HG02642 (cell line): ENCODE measurements around the gene SRRT.
"Not testable (repeated sequence)": the region's sequence is repeated elsewhere in the genome, so short reads cannot be mapped to it uniquely, and the experiment has no call there.

Source experiments
- ATAC-seq: cut with Tn5 transposase; IDR thresholded peaks from one replicate; pipeline ENCODE4 v1.9.1; 2021; ENCODE audit warnings: mild to moderate bottlenecking; ENCODE audit not compliant: unreplicated experiment, poor library complexity

The SRRT gene

DNA sequence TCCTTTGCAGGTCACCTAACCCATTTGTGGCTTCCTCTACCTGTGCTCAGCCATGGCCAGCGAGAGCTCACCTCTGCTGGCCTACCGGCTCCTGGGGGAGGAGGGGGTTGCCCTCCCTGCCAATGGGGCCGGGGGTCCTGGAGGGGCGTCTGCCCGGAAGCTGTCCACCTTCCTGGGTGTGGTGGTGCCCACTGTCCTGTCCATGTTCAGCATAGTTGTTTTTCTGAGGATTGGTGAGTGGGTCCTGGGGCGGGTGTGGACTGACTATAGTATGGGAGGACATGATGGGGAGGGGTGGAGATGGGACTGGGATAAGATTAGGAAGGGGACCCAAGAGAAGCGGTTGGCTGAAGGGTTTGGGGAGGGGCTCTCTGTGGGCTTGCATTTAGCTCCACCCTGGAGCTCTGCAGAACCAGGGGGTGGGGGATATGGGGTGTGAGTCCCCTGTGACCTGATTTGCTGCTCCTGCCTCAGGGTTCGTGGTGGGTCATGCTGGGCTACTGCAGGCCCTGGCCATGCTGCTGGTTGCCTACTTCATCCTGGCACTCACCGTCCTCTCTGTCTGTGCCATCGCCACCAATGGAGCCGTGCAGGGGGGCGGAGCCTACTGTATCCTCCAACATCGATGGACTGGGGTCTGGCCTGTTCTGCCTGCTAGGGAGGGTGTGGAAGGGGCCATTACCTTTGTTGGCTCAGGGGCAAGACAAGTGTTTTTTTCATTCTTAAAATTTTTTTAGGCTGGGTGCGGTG lies 20.6 kb upstream of the SRRT start:
- no peak for ATAC-seq

DNA sequence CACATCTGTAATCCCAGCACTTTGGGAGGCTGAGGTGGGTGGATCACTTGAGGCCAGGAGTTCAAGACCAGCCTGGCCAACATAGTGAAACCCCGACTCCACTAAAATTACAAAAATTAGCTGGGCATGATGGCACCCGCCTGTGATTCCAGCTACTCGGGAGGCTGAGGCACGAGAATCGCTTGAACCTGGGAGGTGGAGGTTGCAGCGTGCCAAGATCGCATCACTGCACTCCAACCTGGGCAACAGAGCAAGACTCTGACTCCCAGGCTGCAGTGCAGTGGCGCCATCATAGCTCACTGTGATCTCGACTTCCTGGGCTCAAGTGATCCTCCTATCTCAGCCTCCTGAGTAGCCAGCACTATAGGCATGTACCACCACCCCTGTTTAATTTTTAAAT lies 20.0 kb upstream of the SRRT start:
- ATAC-seq: not testable (repeated sequence)

GRCh38 chr7:100855515-100855914 lies 19.4 kb upstream of the SRRT start:
- no peak for ATAC-seq

DNA sequence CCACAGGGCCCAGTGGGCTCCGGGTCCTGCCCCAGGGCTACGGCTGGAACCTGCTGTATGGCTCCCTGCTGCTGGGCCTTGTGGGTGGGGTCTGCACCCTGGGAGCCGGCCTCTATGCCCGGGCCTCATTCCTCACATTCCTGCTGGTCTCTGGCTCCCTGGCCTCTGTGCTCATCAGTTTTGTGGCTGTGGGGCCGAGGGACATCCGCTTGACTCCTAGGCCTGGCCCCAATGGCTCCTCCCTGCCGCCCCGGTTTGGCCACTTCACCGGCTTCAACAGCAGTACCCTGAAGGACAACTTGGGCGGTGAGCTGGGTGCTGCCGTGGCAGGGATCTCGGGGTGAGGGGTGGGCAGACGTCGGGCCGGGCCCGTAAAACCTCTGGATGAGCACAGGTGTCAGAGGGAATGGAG lies 18.0 kb upstream of the SRRT start:
- no peak for ATAC-seq

DNA sequence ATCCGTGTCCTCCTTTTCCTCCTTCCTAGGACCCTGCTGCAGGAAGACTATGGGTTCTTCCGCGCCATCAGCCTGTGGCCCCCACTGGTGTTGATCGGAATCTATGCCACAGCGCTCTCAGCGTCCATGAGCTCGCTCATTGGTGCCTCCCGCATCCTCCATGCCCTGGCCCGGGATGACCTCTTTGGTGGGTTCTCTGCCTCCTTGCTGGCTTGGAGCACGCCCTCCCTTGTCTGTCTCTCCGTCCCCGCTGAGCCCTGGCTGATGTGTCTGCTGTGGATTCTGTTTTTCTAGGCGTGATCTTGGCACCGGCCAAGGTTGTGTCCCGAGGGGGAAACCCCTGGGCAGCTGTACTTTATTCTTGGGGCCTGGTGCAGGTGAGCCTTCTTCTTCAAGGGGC lies 15.0 kb upstream of the SRRT start:
- no peak for ATAC-seq

DNA sequence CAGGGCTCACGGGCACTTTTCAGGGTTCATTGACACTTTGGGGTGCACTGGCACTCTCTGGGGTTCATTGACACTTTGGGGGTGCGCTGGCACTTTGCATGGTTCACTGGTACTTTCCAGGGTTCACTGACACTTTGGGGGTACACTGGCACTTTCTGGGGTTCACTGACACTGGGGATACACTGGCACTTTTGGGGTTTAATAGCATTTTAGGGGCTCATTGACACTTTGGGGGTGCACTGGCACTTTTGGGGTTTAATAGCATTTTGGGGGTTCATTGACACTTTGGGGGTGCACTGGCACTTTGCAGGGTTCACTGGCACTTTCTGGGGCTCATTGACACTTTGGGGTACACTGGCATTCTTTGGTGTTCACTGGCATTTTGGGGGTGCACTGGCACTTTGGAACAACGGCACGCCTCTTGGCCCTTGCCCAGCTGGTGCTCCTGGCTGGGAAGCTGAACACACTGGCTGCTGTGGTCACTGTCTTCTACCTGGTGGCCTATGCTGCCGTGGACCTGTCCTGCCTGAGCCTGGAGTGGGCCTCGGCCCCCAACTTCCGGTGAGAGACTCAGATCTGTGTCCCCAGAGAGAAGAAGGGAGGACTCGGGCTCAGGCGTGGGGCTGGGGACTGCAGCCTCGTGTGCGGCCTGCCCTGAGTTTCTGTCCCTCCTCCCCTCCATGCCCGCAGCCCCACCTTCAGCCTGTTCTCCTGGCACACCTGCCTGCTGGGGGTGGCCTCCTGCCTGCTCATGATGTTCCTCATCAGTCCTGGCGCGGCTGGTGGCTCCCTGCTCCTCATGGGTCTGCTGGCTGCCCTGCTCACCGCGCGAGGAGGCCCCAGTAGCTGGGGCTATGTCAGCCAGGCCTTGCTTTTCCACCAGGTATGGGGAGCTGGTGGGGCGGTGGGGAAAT lies 13.9 kb upstream of the SRRT start:
- no peak for ATAC-seq

DNA sequence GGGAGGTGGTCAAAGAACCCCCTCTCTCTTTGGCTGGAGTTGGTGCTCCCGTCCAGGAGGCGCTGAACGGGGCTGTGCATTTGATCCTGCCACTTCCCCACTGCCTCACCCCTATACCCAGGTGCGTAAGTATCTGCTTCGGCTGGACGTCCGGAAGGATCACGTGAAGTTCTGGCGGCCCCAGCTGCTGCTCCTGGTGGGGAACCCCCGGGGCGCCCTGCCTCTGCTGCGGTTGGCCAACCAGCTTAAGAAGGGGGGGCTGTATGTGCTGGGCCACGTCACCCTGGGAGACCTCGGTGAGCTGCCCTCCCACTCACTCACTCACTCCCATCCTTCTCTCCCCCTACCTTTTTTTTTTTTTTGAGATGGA lies 13.3 kb upstream of the SRRT start:
- ATAC-seq: no peak

GRCh38 chr7:100863406-100863950 lies 11.4 kb upstream of the SRRT start:
- ATAC-seq: no peak

DNA sequence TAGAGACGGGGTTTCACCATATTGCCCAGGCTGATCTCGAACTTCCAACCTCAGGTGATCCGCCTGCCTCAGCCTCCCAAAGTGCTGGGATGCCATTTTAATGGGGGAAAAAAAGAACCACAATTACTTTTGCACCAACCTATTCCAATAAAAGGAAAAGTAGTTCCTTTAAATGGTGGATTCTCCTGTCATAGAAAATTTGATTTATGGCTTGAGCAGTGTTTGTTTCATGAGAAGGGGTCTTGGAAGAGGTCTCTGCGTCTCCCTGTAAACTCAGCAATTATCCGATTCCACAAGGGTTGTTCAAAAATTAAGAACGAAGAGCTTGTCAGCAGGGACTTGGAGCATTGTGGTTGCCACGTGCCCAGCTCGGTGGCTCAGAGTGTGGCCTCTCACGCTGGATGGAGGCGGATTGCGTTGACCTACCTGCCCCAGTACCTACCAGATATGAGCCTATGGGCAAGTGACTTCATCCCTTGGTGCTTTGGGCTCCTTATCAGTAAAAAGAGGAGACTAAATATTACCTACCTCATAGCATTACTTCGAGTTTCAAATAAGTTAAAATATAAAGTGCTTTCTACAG lies 10.5 kb upstream of the SRRT start:
- ATAC-seq: no peak

GRCh38 chr7:100865372-100865911 lies 9.5 kb upstream of the SRRT start:
- ATAC-seq: no peak

DNA sequence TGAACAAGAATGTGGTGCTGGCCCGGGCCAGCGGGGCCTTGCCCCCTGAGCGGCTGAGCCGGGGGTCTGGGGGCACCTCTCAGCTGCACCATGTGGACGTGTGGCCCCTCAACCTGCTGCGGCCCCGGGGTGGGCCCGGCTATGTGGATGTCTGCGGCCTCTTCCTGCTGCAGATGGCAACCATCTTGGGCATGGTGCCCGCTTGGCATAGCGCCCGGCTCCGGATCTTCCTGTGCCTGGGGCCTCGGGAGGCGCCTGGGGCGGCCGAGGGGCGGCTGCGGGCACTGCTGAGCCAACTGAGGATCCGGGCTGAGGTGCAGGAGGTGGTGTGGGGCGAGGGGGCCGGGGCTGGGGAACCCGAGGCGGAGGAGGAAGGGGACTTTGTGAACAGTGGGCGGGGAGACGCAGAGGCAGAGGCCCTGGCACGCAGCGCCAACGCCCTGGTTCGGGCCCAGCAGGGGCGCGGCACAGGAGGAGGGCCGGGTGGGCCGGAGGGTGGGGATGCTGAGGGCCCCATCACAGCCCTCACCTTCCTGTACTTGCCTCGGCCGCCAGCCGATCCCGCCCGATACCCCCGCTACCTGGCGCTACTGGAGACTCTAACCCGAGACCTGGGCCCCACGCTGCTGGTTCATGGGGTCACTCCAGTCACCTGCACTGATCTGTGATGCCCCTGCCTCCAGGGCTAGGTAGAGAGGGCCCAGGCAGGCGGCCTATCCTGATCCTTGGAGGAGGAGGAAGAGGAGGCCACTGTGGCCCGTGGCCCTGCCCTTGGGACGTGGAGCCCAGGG lies 8.8 kb upstream of the SRRT start:
- no peak for ATAC-seq

GRCh38 chr7:100866729-100867039 lies 8.2 kb upstream of the SRRT start:
- no peak for ATAC-seq

GRCh38 chr7:100867040-100867775 lies 7.7 kb upstream of the SRRT start, which contains the start of gene TRIP6:
Gene TRIP6, plus strand, starts transcription at chr7:100867387. Its CDS starts 111 bp downstream, at chr7:100867498.
- ATAC-seq: peak; percentile 49

- ATAC-seq: peak; percentile 9
Measured at GRCh38 chr7:100867776-100868485, 7.0 kb upstream of the SRRT start.

DNA sequence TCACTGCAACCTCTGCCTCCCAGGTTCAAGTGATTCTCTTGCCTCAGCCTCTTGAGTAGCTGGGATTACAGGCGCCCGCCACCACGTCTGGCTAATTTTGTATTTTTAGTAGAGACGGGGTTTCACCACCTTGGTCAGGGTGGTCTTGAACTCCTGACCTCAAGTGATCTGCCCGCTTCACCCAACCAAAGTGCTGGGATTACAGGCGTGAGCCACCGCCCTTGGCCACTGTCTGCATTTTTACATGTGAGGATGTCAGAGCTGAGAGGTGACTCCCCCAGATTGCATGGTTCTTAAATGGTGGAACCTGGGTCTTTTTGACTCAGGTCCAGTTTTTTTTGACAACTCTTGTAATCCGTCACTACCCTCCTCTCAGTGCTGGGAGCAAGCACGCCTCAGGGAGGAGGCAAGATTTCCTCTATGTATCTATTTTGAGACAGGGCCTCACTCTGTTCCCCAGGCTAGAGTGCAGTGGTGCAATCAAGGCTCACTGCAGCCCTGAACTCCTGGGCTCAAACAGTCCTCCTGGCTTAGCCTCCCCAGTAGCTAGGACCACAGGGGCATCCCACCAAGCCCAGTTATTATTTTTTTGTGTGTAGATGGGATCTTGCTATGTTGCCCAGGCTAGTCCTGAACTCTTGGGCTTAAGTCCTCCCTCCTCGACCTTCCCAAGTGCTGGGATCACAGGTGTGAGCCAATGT lies 1.2 kb upstream of the SRRT start:
- no peak for ATAC-seq

- ATAC-seq: no peak
Measured at GRCh38 chr7:100874300-100874576, 665 bp upstream of the SRRT start.

GRCh38 chr7:100875356-100875751 lies 451 bp downstream of the SRRT start:
- peak; percentile 25 for ATAC-seq

GRCh38 chr7:100878013-100878412 lies 3.1 kb downstream of the SRRT start:
- no peak for ATAC-seq
